ENCODE measurements around the gene MYO1H.

DNA sequence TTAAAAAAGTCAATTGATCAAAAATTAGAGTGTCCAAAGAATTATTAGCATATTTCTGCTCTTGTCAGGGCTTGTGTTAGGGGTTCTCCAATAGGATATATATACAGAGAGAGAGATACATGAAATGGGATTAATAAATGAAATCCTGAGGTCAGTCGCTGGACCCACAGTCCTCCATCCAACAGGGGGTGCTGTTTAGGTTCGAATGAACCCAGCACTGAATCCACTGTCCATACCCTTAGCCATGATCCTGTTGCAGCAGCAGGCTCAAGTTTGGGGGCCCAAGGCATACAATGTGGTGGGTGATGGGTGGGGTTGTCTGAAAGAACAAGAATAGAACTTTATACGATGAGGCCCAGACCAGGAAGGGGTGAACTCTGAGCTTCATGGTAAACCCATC is 780 bp upstream of the MYO1H start:
- TF ChIP-seq, protein P1, sequence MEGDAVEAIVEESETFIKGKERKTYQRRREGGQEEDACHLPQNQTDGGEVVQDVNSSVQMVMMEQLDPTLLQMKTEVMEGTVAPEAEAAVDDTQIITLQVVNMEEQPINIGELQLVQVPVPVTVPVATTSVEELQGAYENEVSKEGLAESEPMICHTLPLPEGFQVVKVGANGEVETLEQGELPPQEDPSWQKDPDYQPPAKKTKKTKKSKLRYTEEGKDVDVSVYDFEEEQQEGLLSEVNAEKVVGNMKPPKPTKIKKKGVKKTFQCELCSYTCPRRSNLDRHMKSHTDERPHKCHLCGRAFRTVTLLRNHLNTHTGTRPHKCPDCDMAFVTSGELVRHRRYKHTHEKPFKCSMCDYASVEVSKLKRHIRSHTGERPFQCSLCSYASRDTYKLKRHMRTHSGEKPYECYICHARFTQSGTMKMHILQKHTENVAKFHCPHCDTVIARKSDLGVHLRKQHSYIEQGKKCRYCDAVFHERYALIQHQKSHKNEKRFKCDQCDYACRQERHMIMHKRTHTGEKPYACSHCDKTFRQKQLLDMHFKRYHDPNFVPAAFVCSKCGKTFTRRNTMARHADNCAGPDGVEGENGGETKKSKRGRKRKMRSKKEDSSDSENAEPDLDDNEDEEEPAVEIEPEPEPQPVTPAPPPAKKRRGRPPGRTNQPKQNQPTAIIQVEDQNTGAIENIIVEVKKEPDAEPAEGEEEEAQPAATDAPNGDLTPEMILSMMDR (IDR thresholded peaks at IDR 0.05) = peak in 1 of 3 experiments; percentile 12
- no peak for TF ChIP-seq POLR2A (IDR thresholded peaks at IDR 0.05; ENCODE audit: low read depth)
